HUDEP-2 (cell line): ENCODE data around the gene PCDH9.
A peak's percentile ranks its signal among the peaks of the same experiment; 100 is the strongest.

Experiments used
- DNase-seq, 76 experiments: peaks; one replicate each; lab custom pipeline; 2025; ENCODE audit not compliant: unreplicated experiment in 76 of 76; lab: John Stamatoyannopoulos, UW

The PCDH9 gene

DNA sequence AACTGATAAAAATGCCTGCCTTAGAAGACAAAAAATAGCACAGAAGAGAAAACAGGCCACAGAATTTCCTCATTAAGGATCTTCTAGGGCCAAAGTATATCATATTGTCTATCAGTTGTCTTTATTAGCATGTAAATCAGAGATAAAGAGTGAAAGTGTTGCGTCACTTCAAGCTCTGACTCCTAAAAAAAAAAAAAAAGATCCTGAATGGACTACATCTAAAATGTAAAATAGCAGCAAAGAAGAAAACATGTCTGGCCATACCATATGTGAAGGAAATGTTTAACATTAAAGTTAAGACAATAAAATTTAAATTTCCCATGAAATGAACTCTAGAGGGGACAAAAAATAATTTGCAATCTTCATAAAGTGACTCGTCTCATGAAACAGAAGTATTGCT lies 237.4 kb downstream of the PCDH9 start:
- DNase-seq: no peak

DNA sequence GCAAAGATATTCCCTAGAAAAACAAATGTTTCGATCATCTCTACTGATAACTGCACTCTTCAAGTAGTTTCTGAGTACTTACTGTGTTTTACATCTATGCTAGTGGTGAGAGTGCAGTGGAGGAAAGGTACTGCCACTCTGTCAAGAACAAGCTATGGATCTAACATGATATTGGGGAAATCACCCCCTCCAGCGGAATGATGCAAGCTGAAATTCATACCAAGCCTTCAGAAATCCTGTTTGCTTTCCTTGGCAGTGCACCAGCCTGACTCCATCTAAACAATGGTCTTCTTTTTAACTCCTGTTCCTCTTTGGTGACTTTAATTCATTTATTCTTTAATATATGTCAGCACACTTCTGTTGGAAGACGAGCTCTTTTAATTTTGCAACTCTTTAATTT lies 238.0 kb downstream of the PCDH9 start:
- no peak for DNase-seq

GRCh38 chr13:66984241-66984640 lies 245.9 kb downstream of the PCDH9 start:
- no peak for DNase-seq

DNA sequence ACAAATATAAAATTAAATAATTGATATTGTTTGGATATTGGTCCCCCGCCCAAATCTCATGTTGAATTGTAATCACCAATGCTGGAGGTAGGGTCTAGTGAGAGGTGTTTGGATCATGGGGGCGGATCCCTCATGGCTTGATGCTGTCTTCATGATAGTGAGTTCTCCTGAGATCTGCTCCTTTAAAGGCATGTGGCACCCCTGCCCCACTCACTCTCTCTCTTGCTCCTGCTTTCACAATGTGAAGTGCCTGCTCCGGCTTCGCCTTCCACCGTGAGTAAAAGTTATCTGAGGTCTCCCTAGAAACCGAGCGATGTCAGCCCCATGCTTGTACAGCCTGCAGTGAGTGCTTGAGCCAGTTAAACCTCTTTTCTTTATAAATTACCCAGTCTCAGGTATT lies 248.2 kb downstream of the PCDH9 start:
- no peak for DNase-seq

GRCh38 chr13:66977161-66977560 lies 253.0 kb downstream of the PCDH9 start:
- DNase-seq: no peak

GRCh38 chr13:66974889-66975288 lies 255.2 kb downstream of the PCDH9 start:
- no peak for DNase-seq

DNA sequence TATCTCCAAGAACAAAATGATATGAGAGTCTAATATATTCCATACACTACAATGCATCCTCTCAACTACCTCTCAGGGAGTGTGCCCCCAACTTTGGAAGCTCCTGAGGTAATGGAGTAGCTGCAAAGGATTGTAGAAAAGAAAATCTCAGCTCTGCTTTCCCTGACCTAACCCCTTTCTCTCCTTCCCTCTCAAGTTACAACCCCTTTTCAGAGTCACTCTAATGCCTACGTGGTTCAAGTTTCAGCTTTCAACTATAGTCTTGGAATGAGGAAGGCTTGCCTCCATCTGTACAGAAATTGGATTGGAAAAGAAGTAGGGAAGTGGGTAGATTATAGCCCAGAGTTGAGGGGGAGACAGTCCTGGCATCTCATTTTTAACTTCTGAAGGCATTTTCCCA lies 256.0 kb downstream of the PCDH9 start:
- DNase-seq: no peak

- DNase-seq: no peak
These were observed 257.5 kb downstream of the PCDH9 start for GRCh38 chr13:66972659-66973058.

DNA sequence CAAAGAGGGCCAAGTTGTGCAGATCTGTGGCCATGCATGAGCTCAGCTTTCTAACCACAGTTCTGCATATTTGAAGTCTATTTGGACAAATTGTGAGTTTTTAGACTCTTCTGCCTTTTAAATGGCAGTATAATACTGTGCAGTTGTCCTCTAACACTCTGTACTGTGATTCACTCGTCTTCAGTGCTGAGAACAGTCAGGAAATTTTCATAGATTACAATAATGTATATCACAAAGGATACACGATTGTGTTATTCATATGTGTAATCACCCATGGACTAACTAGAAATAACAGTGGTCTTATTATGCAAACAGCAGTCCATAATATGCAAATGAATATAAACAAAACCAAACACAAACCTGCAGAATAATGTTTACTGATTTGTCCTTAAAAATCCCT lies 259.1 kb downstream of the PCDH9 start:
- DNase-seq: no peak

- no peak for DNase-seq
These were observed 260.8 kb downstream of the PCDH9 start for GRCh38 chr13:66969291-66969690.

- no peak for DNase-seq
These were observed 262.1 kb downstream of the PCDH9 start for GRCh38 chr13:66967811-66968597.

DNA sequence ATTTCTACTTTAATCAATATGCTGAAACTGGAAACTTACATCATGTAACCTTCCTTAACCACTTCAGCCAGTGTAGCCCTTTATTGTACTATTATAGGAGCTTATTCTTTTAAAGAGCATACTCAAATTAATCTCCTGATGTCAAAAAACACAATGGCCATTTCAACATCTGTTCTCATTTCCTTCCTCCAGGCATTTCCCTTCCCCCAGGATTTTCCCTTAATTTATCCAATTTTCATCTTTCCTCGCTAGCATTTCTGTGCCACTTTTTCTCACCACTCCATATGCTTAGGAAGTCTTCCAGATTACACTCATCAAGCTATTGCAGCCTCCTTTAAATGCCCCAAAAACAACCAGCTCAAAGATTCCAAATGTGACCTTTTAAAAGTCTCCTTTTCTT lies 265.0 kb downstream of the PCDH9 start:
- no peak for DNase-seq

GRCh38 chr13:66962953-66963352 lies 267.2 kb downstream of the PCDH9 start:
- DNase-seq: no peak

DNA sequence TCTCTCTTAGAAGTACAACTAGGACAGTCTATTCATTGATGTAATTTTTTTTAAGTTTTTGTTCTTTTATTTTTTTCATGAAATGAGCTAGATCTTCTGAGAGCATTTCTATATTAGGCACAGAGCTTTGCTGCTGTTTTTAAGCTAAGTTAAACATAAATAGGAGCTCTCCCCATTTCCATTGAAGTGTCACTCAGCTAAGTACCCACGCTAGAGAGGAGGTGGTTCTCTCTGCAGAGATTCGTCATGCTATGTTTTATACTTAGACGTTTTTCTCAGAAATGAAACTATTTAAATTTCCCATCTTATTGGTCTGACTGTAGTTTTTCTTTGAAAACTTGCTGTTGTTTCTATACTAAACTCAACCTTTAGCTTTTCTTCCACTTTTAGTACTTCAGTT lies 271.5 kb downstream of the PCDH9 start:
- DNase-seq: no peak

DNA sequence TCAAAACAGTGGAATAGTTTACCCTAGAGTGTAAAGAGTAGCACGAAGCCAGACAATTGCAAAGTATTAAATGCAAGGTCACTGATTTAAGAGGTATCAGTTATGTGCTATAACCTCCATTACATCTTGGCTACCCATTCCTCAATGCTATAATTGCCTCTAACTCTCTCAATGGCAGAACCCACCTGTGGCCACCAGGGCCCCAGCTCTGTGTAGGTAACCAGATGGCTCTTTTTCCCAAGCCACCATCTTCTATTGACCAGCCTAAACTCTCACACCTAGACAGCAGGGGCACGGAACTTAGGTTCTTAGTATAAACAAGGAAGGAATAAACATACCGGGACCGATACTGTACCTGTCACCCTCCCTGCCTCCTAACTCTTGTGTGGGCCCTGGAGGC lies 277.6 kb downstream of the PCDH9 start:
- no peak for DNase-seq

GRCh38 chr13:66951426-66951825 lies 278.7 kb downstream of the PCDH9 start:
- DNase-seq: no peak

DNA sequence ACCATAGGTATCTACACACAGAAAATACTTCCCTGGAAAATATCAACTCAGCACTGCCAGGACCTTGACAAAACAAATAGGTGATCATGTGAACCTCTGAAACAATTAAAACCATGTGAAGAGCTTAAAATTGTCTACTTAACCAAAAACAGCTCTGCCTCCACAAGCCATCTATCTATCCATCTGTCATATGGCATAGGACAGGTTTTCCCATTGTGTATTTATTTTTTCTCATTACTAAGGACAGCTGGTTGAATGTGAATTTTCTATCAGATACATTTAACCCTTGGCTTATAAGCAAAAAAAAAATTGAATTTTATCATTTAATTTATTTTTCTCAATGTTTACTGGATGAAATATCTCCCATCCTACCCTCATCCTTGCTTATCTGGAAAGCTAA lies 279.5 kb downstream of the PCDH9 start:
- DNase-seq: no peak

GRCh38 chr13:66948910-66949309 lies 281.2 kb downstream of the PCDH9 start:
- DNase-seq: no peak

- no peak for DNase-seq
These were observed 286.6 kb downstream of the PCDH9 start for GRCh38 chr13:66943530-66943929.

DNA sequence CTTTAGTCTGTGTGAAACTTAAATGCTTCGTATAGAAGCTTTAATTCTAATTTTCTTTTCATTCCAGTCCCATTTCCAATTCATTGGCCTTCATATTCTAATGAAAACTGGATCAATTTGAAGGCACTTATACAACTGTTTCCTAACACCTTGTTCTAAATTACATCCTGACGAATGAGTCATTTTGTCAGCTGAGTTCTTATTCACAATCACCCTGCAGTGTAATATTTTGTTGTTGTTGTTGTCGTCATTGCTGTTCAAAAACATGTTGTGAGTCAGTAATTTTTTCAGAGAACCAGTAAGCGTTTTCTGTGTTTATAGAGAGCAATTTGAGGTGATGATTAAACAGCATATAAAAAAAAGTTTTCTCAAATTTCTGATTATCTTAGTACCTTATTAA lies 290.0 kb downstream of the PCDH9 start:
- no peak for DNase-seq

DNA sequence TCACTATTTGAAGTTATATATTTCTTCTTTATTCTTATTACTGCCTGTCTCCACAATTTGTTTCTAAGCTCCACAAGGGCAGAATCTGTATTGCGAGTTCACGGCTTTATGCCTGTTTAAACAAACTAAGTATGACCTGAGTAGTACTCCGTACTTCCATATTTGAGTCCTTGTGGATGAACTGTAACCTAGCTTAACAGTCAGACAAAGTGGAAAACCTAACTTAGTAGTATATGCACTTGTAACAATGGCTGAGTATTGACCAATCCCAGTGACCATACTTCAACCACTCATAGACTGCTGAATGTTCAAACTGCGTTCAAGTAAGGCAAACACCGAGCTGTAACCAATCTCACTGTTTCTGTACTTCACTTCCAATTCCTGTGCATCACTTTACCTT lies 292.7 kb downstream of the PCDH9 start:
- no peak for DNase-seq

DNA sequence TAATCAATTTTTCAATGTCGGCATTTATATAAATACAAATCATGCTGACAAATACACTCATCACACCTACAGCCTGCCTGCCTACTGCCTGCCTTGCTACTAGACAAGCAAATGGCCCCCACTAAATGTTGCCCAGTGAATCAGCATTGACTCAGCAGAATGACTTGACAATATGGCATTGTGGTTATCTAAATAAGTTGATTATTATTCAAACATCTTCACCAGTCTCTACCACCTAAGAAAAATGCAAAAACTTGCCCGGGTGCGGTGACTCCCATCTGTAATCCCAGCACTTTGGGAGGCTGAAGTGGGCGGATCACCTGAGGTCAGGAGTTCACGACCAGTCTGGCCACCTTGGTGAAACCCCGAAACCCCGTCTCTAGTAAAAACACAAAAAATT lies 296.1 kb downstream of the PCDH9 start:
- DNase-seq: peak in 3 of 76 experiments; percentile 0 to 6 (median 2)

DNA sequence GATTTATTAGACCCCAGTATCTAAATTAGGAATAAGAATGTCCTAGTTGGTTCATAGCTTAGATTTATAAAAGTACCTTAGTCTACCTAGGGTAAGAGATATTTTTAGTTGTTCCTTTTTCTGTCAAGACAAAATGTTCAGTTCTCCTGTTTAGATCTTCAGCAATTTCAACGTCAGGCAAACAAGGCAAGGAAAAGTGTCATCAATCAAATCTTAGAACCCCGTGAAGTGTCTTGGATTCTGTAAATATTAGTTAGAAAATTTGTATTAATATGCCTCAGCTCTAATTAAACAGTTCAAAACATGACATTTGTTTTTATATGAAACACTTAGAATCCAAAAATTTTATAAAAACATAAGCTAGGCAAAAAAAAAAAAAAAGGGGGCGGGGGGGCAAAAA lies 296.6 kb downstream of the PCDH9 start:
- no peak for DNase-seq
